Natural killer cell (primary cell): ENCODE results near the gene SSBP4. TPM values are rescaled to one million over a fixed set of nuclear protein-coding genes. Genes with fewer than 3 reads are reported as not detected.

Experiments used
- ATAC-seq, 3 donors: fragments of 150-1000 bp in 2 of 3; fragments of 200-7000 bp in 1 of 3; cut with Tn5 transposase; 1 replicate in 1 of 3; 2 replicates in 2 of 3; pipeline ENCODE4 v1.10.0; 2021; ENCODE audit warnings: mild to moderate bottlenecking in 2 of 3, moderate library complexity in 2 of 3
- DNase-seq, 2 donors: peaks; one replicate each; pipeline versions ENCODE4 v3.0.0 to v3.0.0-alpha.2; 2013 to 2021; ENCODE audit warnings: mixed read lengths in 1 of 2
- H3K27ac ChIP-seq: one replicate; pipeline ENCODE4 v1.5.1; 2013; ENCODE audit warnings: mild to moderate bottlenecking, low read length
- H3K27me3 ChIP-seq: one replicate; pipeline ENCODE4 v1.6.1; 2013; ENCODE audit warnings: low read length; ENCODE audit not compliant: control insufficient read depth, insufficient read depth
- H3K36me3 ChIP-seq: one replicate; pipeline ENCODE4 v1.6.1; 2013; ENCODE audit warnings: low read length; ENCODE audit not compliant: control insufficient read depth, insufficient read depth
- H3K4me1 ChIP-seq: one replicate; pipeline ENCODE4 v1.6.1; 2013; ENCODE audit warnings: low read length; ENCODE audit not compliant: control insufficient read depth, insufficient read depth
- H3K4me3 ChIP-seq: one replicate; pipeline ENCODE4 v1.5.1; 2013; ENCODE audit warnings: low read length
- H3K9me3 ChIP-seq: one replicate; pipeline ENCODE4 v1.6.1; 2013; ENCODE audit warnings: low read length; ENCODE audit not compliant: control insufficient read depth, insufficient read depth
- H3K27ac Mint-ChIP-seq, 2 donors: one replicate each; pipeline ENCODE4 v1.8.0; 2022; ENCODE audit warnings: mild to moderate bottlenecking in 2 of 2, mixed read lengths in 2 of 2, moderate library complexity in 1 of 2
- H3K27me3 Mint-ChIP-seq, 2 donors: one replicate each; pipeline ENCODE4 v1.8.0; 2022; ENCODE audit warnings: low read depth in 2 of 2, mixed read lengths in 2 of 2
- H3K36me3 Mint-ChIP-seq: one replicate; pipeline ENCODE4 v1.8.0; 2022; ENCODE audit warnings: mixed read lengths
- H3K4me1 Mint-ChIP-seq, 2 donors: one replicate each; pipeline ENCODE4 v1.8.0; 2022; ENCODE audit warnings: mixed read lengths in 2 of 2
- H3K4me3 Mint-ChIP-seq: one replicate; pipeline ENCODE4 v1.8.0; 2022; ENCODE audit warnings: mild to moderate bottlenecking, moderate library complexity, mixed read lengths
- H3K9me3 Mint-ChIP-seq, 2 donors: one replicate each; pipeline ENCODE4 v1.8.0; 2022; ENCODE audit warnings: mixed read lengths in 2 of 2
- CTCF ChIP-seq: fragments of 200-600 bp; IDR thresholded peaks from one replicate; pipeline ENCODE4 v1.8.0; 2022; ENCODE audit warnings: antibody characterized with exemption
- WGBS: methylation state at CpG from one replicate; pipeline ENCODE4 v1.1.7; 2013; ENCODE audit warnings: missing lambda C conversion rate; ENCODE audit not compliant: insufficient coverage; 5-methylcytosine and 5-hydroxymethylcytosine counted together
- intact Hi-C: fragments of 100-400 bp; cut with micrococcal nuclease; formaldehyde crosslinking; loops from one replicate; pipeline ENCODE4 v1.14.2; 2022
- total RNA-seq, 4 donors: library from RNA; stranded (reverse); fragments of 120-200 nt in 1 of 4; gene quantifications; one replicate each; pipeline versions ENCODE4 v1.2.3 to v1.2.4, GENCODE V29; 2013 to 2022

SSBP4 gene
- total RNA-seq, 3 donors from 2014 or later (not counting 1 experiment from before 2014, with no cell fraction given): 137 to 169 (median 158) TPM

GRCh38 chr19:18452386-18452785 lies 33.2 kb downstream of the SSBP4 start:
- H3K27ac Mint-ChIP-seq: peak overlapping the region in 1 of 2 donors; percentile 45

GRCh38 chr19:18453269-18454024 lies 34.2 kb downstream of the SSBP4 start:
- no peaks in the 10 kb centered on the region for H3K9me3 Mint-ChIP-seq
- WGBS: 93% methylated on average over 9 of the region's 10 CpGs

More at GRCh38 chr19:18452386-18452785, 33.2 kb downstream of the SSBP4 start:
- Histone ChIP-seq H3K27me3 (no peaks in the 10 kb centered on the region), H3K4me3 (no peak overlapping the region), H3K27ac (no peak overlapping the region), H3K9me3 (no peaks in the 10 kb centered on the region), H3K36me3 (peaks cover 46% of the 10 kb centered on the region), H3K4me1 (peaks cover 8% of the 10 kb centered on the region)
- TF ChIP-seq CTCF: no peak
- intact Hi-C loops: no loop called here
- Mint-ChIP-seq H3K36me3 (no peaks in the 10 kb centered on the region), H3K4me1 (peaks cover 10 to 26% of the 10 kb centered on the region in 2 donors), H3K9me3 (no peaks in the 10 kb centered on the region), H3K4me3 (no peak overlapping the region), H3K27me3 (no peaks in the 10 kb centered on the region)
- DNase-seq: no peak
- ATAC-seq: no peak
- WGBS: 88% methylated on average over 3 of the region's 3 CpGs

GRCh38 chr19:18456279-18456678 lies 37.1 kb downstream of the SSBP4 start:
- H3K9me3 Mint-ChIP-seq: no peaks in the 10 kb centered on the region
- H3K27ac ChIP-seq: no peak overlapping the region
- intact Hi-C loops: no loop called here
- H3K36me3 ChIP-seq: peaks cover 44% of the 10 kb centered on the region
- H3K4me1 ChIP-seq: peaks cover 2% of the 10 kb centered on the region
- ATAC-seq (peak in 1 of 3 donors; percentile 20), DNase-seq (no peak)
- H3K4me3 Mint-ChIP-seq: no peak overlapping the region
- 94% methylated on average over 4 of the region's 4 CpGs for WGBS
- H3K4me3 ChIP-seq: no peak overlapping the region
- H3K27me3 Mint-ChIP-seq: no peaks in the 10 kb centered on the region
- no peaks in the 10 kb centered on the region for H3K9me3 ChIP-seq
- H3K36me3 Mint-ChIP-seq: no peaks in the 10 kb centered on the region
- H3K27ac Mint-ChIP-seq: peak overlapping the region; percentile 50 to 72
- peaks cover 10 to 15% of the 10 kb centered on the region in 2 donors for H3K4me1 Mint-ChIP-seq
- no peak for TF ChIP-seq CTCF
- H3K27me3 ChIP-seq: no peaks in the 10 kb centered on the region

More at GRCh38 chr19:18453269-18454024, 34.2 kb downstream of the SSBP4 start:
- Mint-ChIP-seq H3K27me3 (no peaks in the 10 kb centered on the region), H3K36me3 (no peaks in the 10 kb centered on the region), H3K4me3 (no peak overlapping the region), H3K4me1 (peaks cover 10 to 23% of the 10 kb centered on the region in 2 donors), H3K27ac (peak overlapping the region; percentile 12 to 17)
- TF ChIP-seq CTCF: no peak
- no peak overlapping the region for H3K4me3 ChIP-seq
- H3K36me3 ChIP-seq: peaks cover 50% of the 10 kb centered on the region
- intact Hi-C loops: no loop called here
- H3K4me1 ChIP-seq: peaks cover 8% of the 10 kb centered on the region
- no peak for DNase-seq
- no peak overlapping the region for H3K27ac ChIP-seq
- ATAC-seq: no peak
- no peaks in the 10 kb centered on the region for H3K27me3 ChIP-seq
- H3K9me3 ChIP-seq: no peaks in the 10 kb centered on the region
